Hematopoietic multipotent progenitor cell treated with erythropoietin and hydrocortisone succinate and interleukin-3 and kit ligand, for 15 days (in vitro differentiated cells): ENCODE measurements around the gene DMRT2.

Experiments
- DNase-seq: peaks from one replicate; pipeline ENCODE4 v3.0.0-alpha.2; 2015; ENCODE audit warnings: low spot score

The DMRT2 gene

GRCh38 chr9:1050125-1050895 is at the start of gene DMRT2:
Gene DMRT2 (plus strand): TSS chr9:1050357. CDS start chr9:1051614, 1,257 bp downstream.
- DNase-seq, result no peak

GRCh38 chr9:1001838-1002237 is 48.3 kb upstream of the DMRT2 start:
- DNase-seq, result no peak

- DNase-seq, result no peak
These were observed 47.5 kb upstream of the DMRT2 start for GRCh38 chr9:1002678-1003077.

GRCh38 chr9:1005043-1005667 is 45.0 kb upstream of the DMRT2 start:
- DNase-seq, result peak; percentile 5

- no peak for DNase-seq
These were observed 42.8 kb upstream of the DMRT2 start for GRCh38 chr9:1007312-1007711.

GRCh38 chr9:1008216-1008615 is 41.9 kb upstream of the DMRT2 start:
- DNase-seq, result no peak

- peak; percentile 73 for DNase-seq
These were observed 41.0 kb upstream of the DMRT2 start for GRCh38 chr9:1009101-1009707.

- no peak for DNase-seq
These were observed 37.1 kb upstream of the DMRT2 start for GRCh38 chr9:1013021-1013420.

GRCh38 chr9:1014225-1014624 is 35.9 kb upstream of the DMRT2 start:
- DNase-seq, result no peak

GRCh38 chr9:1014640-1015039 is 35.5 kb upstream of the DMRT2 start:
- no peak for DNase-seq

GRCh38 chr9:1018121-1018520 is 32.0 kb upstream of the DMRT2 start:
- DNase-seq, result no peak

- DNase-seq, result no peak
These were observed 26.0 kb upstream of the DMRT2 start for GRCh38 chr9:1024112-1024511.

- no peak for DNase-seq
These were observed 25.0 kb upstream of the DMRT2 start for GRCh38 chr9:1025131-1025530.

GRCh38 chr9:1026219-1026618 is 23.9 kb upstream of the DMRT2 start:
- no peak for DNase-seq

GRCh38 chr9:1028501-1029190 is 21.5 kb upstream of the DMRT2 start:
- no peak for DNase-seq

- no peak for DNase-seq
These were observed 18.1 kb upstream of the DMRT2 start for GRCh38 chr9:1031951-1032601.

GRCh38 chr9:1034271-1034670 is 15.9 kb upstream of the DMRT2 start:
- DNase-seq, result no peak

GRCh38 chr9:1039589-1039988 is 10.6 kb upstream of the DMRT2 start:
- DNase-seq, result no peak

GRCh38 chr9:1042466-1042865 is 7.7 kb upstream of the DMRT2 start:
- no peak for DNase-seq

- DNase-seq, result no peak
These were observed 5.5 kb upstream of the DMRT2 start for GRCh38 chr9:1044643-1045042.

GRCh38 chr9:1046639-1047572 is 3.3 kb upstream of the DMRT2 start:
- DNase-seq, result no peak
